GM23248 (cell line): ENCODE results near the gene ATP6V0E1.

Source experiments
- EZH2 ChIP-seq: fragments of 200-600 bp; sonication (generic); IDR thresholded peaks from 2 replicates; pipeline ENCODE4 v1.6.1; 2018; ENCODE audit warnings: antibody characterized with exemption, mild to moderate bottlenecking; ENCODE audit not compliant: insufficient read depth, poor library complexity, severe bottlenecking
- EZH2phosphoT487 ChIP-seq: fragments of 200-600 bp; sonication (generic); IDR thresholded peaks from 2 replicates; pipeline ENCODE4 v1.6.1; 2018; ENCODE audit warnings: antibody characterized with exemption, moderate library complexity, mild to moderate bottlenecking, low read depth; ENCODE audit not compliant: insufficient read depth

DNA sequence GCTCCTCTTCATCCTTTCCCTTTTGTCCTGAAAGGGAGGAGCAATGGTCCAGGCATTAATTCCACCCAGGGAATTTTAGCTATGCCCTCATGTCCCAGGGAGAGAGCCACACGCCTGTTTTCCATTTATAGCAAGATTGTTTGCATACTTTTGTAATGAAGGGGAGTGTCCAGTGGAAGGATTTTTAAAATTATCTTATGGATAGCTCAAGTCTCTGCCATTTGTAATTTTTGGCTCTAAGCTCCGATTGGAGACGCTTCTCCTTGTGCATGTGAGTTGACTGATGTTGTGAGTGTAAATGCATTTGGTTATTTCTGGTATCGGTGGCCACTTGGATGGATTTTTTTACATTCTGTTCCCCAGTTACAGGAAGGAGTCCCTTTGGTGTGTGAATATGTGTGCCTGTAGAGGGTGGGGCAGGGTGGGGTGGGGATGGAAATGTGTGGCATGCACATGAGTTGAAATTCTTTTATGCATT, 31.5 kb upstream of the ATP6V0E1 start:
- TF ChIP-seq EZH2phosphoT487: no peak
- TF ChIP-seq EZH2: no peak
